ENCODE measurements around the gene CAPN11. TPM values are rescaled to one million over a fixed set of nuclear protein-coding genes. Genes with fewer than 3 reads are reported as not detected.
"Not testable (repeated sequence)": the region's sequence is repeated elsewhere in the genome, so short reads cannot be mapped to it uniquely, and the experiment has no call there.

Gene CAPN11
- total RNA-seq, 1 experiment from 2014 or later: not detected

DNA sequence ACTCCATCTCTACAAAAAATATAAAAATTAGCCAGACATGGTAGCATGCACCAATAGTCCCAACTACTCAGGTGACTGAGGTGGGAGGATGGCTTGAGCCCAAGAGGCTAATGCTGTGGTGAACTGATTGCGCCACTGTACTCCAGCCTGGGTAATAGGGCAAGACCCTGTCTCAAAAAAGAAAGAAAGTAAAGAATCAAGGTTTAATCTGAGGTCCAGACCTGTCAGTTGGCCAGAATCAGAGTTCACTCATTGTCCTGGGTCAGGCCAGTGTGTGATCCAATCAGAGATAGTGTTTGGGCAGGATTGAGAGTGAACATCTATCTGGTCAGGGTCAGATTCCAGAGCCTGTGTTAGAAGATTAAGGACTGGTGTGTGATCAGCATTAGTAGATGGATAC, 15.8 kb upstream of the CAPN11 start:
- intact Hi-C loops (cut with micrococcal nuclease): no loop called here
- H3K79me2 ChIP-seq (ENCODE audit: low read length): no peaks in the 10 kb centered on the region
- H3K36me3 ChIP-seq (ENCODE audit: low read depth, low read length): peaks cover 15% of the 10 kb centered on the region
- no peaks in the 10 kb centered on the region for H3F3A ChIP-seq (ENCODE audit: low read length, unreplicated experiment)
- no peaks in the 10 kb centered on the region for H4K20me1 ChIP-seq (ENCODE audit: low read length)
- H3K27me3 ChIP-seq (ENCODE audit: low read length): no peaks in the 10 kb centered on the region
- no peaks in the 10 kb centered on the region for H3K9me3 ChIP-seq (ENCODE audit: low read length)
- POLR2A ChIA-PET (ENCODE audit: unreplicated experiment): no interaction called here
- ATAC-seq: no peak
- no peak overlapping the region for H2AFZ ChIP-seq (ENCODE audit: low read length)
- no peak overlapping the region for H3K27ac ChIP-seq (ENCODE audit: low read length)
- no peak for DNase-seq
- H3K4me3 ChIP-seq (ENCODE audit: low read length): no peak overlapping the region
- CTCF ChIA-PET: no interaction called here
- H3K9me2 ChIP-seq (replicated peaks; ENCODE audit: low read length): no peaks in the 10 kb centered on the region
- BruUV-seq (replicated peaks): no TSS peak
- no peak overlapping the region for H3K9ac ChIP-seq (ENCODE audit: low read length)
- H3K4me2 ChIP-seq (ENCODE audit: low read length): no peak overlapping the region
- H3K4me1 ChIP-seq (ENCODE audit: insufficient read depth, low read length): no peaks in the 10 kb centered on the region
- no peak for TF ChIP-seq EZH2 (IDR thresholded peaks at IDR 0.05; ENCODE audit: low read length, unreplicated experiment)

GRCh38 chr6:44143731-44144130, 14.9 kb upstream of the CAPN11 start:
- H3F3A ChIP-seq (ENCODE audit: low read length, unreplicated experiment): no peaks in the 10 kb centered on the region
- POLR2A ChIA-PET (ENCODE audit: unreplicated experiment): no interaction called here
- no peak overlapping the region for H2AFZ ChIP-seq (ENCODE audit: low read length)
- no peak for ATAC-seq
- no peak overlapping the region for H3K9ac ChIP-seq (ENCODE audit: low read length)
- intact Hi-C loops (cut with micrococcal nuclease): no loop called here
- no peaks in the 10 kb centered on the region for H3K79me2 ChIP-seq (ENCODE audit: low read length)
- H3K4me1 ChIP-seq (ENCODE audit: insufficient read depth, low read length): no peaks in the 10 kb centered on the region
- no peak for DNase-seq
- CTCF ChIA-PET: interaction anchor here (0.5 kb wide), 1 partner anchor 78 kb away, joined by 7 read pairs; no protein-coding TSS in a partner anchor
- TF ChIP-seq CTCF (conservative IDR thresholded peaks at IDR 0.05; ENCODE audit: low read depth, low read length) (no peak), EZH2 (IDR thresholded peaks at IDR 0.05; ENCODE audit: low read length, unreplicated experiment) (no peak), EZH2phosphoT487 (IDR thresholded peaks at IDR 0.05; ENCODE audit: borderline replicate concordance, low read length) (no peak)
- H3K4me2 ChIP-seq (ENCODE audit: low read length): no peak overlapping the region
- no peak overlapping the region for H3K4me3 ChIP-seq (ENCODE audit: low read length)
- H3K9me2 ChIP-seq (replicated peaks; ENCODE audit: low read length): no peaks in the 10 kb centered on the region
- H3K36me3 ChIP-seq (ENCODE audit: low read depth, low read length): peaks cover 19% of the 10 kb centered on the region
- no peaks in the 10 kb centered on the region for H3K27me3 ChIP-seq (ENCODE audit: low read length)
- no peaks in the 10 kb centered on the region for H3K9me3 ChIP-seq (ENCODE audit: low read length)
- no peaks in the 10 kb centered on the region for H4K20me1 ChIP-seq (ENCODE audit: low read length)
- BruUV-seq (replicated peaks): no TSS peak
- H3K27ac ChIP-seq (ENCODE audit: low read length): no peak overlapping the region

DNA sequence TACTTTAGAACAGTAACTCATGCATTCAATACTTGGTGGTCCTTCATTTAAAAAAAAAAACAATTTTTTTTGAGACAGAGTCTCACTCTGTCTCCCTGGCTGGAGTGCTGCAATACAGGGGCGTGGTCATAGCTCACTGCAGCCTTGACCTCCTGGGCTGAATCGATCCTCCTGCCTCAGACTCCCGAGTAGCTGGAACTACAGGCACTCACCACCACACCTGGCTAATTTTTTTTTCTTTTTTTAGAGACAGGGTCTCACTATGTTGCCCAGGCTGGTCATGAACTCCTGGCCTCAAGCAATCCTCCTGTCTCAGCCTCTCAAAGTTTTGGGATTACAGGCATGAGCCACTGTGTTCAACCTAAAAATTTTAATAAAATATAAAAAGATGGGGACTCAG, 14.1 kb upstream of the CAPN11 start:
- CTCF ChIA-PET; H3K9ac ChIP-seq (ENCODE audit: low read length); DNase-seq; H2AFZ ChIP-seq (ENCODE audit: low read length); H4K20me1 ChIP-seq (ENCODE audit: low read length); H3K4me2 ChIP-seq (ENCODE audit: low read length); intact Hi-C loops (cut with micrococcal nuclease); H3K4me1 ChIP-seq (ENCODE audit: insufficient read depth, low read length); H3F3A ChIP-seq (ENCODE audit: low read length, unreplicated experiment); H3K27me3 ChIP-seq (ENCODE audit: low read length); H3K27ac ChIP-seq (ENCODE audit: low read length); ATAC-seq; H3K79me2 ChIP-seq (ENCODE audit: low read length); H3K9me2 ChIP-seq (replicated peaks; ENCODE audit: low read length); BruUV-seq (replicated peaks); H3K9me3 ChIP-seq (ENCODE audit: low read length); POLR2A ChIA-PET (ENCODE audit: unreplicated experiment); H3K4me3 ChIP-seq (ENCODE audit: low read length): not testable (repeated sequence)
- H3K36me3 ChIP-seq (ENCODE audit: low read depth, low read length): peaks cover 19% of the 10 kb centered on the region

- H3K4me1 ChIP-seq (ENCODE audit: insufficient read depth, low read length): no peaks in the 10 kb centered on the region
- ChIA-PET CTCF (no interaction called here), POLR2A (ENCODE audit: unreplicated experiment) (no interaction called here)
- intact Hi-C loops (cut with micrococcal nuclease): no loop called here
- BruUV-seq (replicated peaks): no TSS peak
- peaks cover 16% of the 10 kb centered on the region for H3K36me3 ChIP-seq (ENCODE audit: low read depth, low read length)
- TF ChIP-seq EZH2 (IDR thresholded peaks at IDR 0.05; ENCODE audit: low read length, unreplicated experiment) (no peak), CTCF (conservative IDR thresholded peaks at IDR 0.05; ENCODE audit: low read depth, low read length) (no peak), EZH2phosphoT487 (IDR thresholded peaks at IDR 0.05; ENCODE audit: borderline replicate concordance, low read length) (no peak)
- H3K9me3 ChIP-seq (ENCODE audit: low read length): no peaks in the 10 kb centered on the region
- no peak for ATAC-seq
- no peaks in the 10 kb centered on the region for H3K27me3 ChIP-seq (ENCODE audit: low read length)
- H2AFZ ChIP-seq (ENCODE audit: low read length): no peak overlapping the region
- no peaks in the 10 kb centered on the region for H4K20me1 ChIP-seq (ENCODE audit: low read length)
- no peak overlapping the region for H3K27ac ChIP-seq (ENCODE audit: low read length)
- H3F3A ChIP-seq (ENCODE audit: low read length, unreplicated experiment): no peaks in the 10 kb centered on the region
- no peak for DNase-seq
- H3K79me2 ChIP-seq (ENCODE audit: low read length): no peaks in the 10 kb centered on the region
- H3K9ac ChIP-seq (ENCODE audit: low read length): no peak overlapping the region
- no peaks in the 10 kb centered on the region for H3K9me2 ChIP-seq (replicated peaks; ENCODE audit: low read length)
- no peak overlapping the region for H3K4me3 ChIP-seq (ENCODE audit: low read length)
- no peak overlapping the region for H3K4me2 ChIP-seq (ENCODE audit: low read length)
Observed at GRCh38 chr6:44145839-44146238, 12.8 kb upstream of the CAPN11 start.
